Mucosa of descending colon (tissue), 3 donors: ENCODE measurements around the gene AGAP1. TPM values are rescaled to one million over a fixed set of nuclear protein-coding genes. Genes with fewer than 3 reads are reported as not detected.

ENCODE experiments used
- ATAC-seq: fragments of 200-7000 bp; cut with Tn5 transposase; one replicate; pipeline ENCODE4 v1.9.1; 2020; ENCODE audit warnings: mild to moderate bottlenecking, moderate library complexity
- DNase-seq, 3 donors: peaks; one replicate each; pipeline ENCODE4 v3.0.0-alpha.2; 2020
- H3K36me3 ChIP-seq: fragments of 200-600 bp; one replicate; pipeline ENCODE4 v1.8.0; 2021; ENCODE audit warnings: low read depth, mild to moderate bottlenecking
- H3K4me1 ChIP-seq: fragments of 200-600 bp; one replicate; pipeline ENCODE4 v1.8.0; 2021; ENCODE audit warnings: low read depth, mild to moderate bottlenecking
- H3K4me3 ChIP-seq: fragments of 200-600 bp; one replicate; pipeline ENCODE4 v1.8.0; 2021; ENCODE audit warnings: mild to moderate bottlenecking
- H3K9me3 ChIP-seq: fragments of 200-600 bp; one replicate; pipeline ENCODE4 v1.8.0; 2021; ENCODE audit warnings: mild to moderate bottlenecking
- CTCF ChIP-seq: fragments of 200-600 bp; IDR thresholded peaks from one replicate; pipeline ENCODE4 v1.8.0; 2022; ENCODE audit warnings: antibody characterized with exemption, mild to moderate bottlenecking
- intact Hi-C, 2 donors: fragments of 100-400 bp; cut with DNase I in 1 of 2; cut with micrococcal nuclease in 1 of 2; formaldehyde crosslinking; loops; one replicate each; pipeline versions ENCODE4 v1.11.0 to v1.11.1; 2022; cut with DNase I, micrococcal nuclease
- total RNA-seq, 3 donors: library from RNA; stranded (reverse); fragmentation: NEBNext Ultra II Directional in 2 of 3; extraction: Animal tissue kit (Norgen Biotek cat#: 25700) in 2 of 3; gene quantifications; one replicate each; pipeline versions ENCODE4 v1.2.1 to v1.2.4, GENCODE V29; 2021 to 2023
- donor health status: DM: no; HTN: no; CAD: no; lungs with moderate emphysema.
- donor health status: DM: no; HTN: no; CAD: no.
- donor health status: DM: no; HTN: yes; CAD: no.

The AGAP1 gene
- total RNA-seq, 3 donors from 2014 or later, result 68.1 to 112 (median 88.9) TPM

GRCh38 chr2:235486729-235487128 lies 7.1 kb upstream of the AGAP1 start:
- no peak overlapping the region for H3K4me3 ChIP-seq
- ATAC-seq (no peak), DNase-seq (no peak)
- intact Hi-C loops, result no loop called here
- H3K36me3 ChIP-seq, result no peaks in the 10 kb centered on the region
- TF ChIP-seq CTCF, result no peak
- H3K4me1 ChIP-seq, result no peaks in the 10 kb centered on the region
- no peaks in the 10 kb centered on the region for H3K9me3 ChIP-seq

- intact Hi-C loops, result no loop called here
- ATAC-seq, result no peak
- no peak overlapping the region for H3K4me3 ChIP-seq
Observed at GRCh38 chr2:235489897-235490296, 3.9 kb upstream of the AGAP1 start.

GRCh38 chr2:235492850-235493344 lies 946 bp upstream of the AGAP1 start:
- ATAC-seq (no peak), DNase-seq (peak in 1 of 3 donors; percentile 57)
- H3K36me3 ChIP-seq, result no peaks in the 10 kb centered on the region
- intact Hi-C loops, result no loop called here
- no peak for TF ChIP-seq CTCF
- H3K4me1 ChIP-seq, result peaks cover 7% of the 10 kb centered on the region
- no peaks in the 10 kb centered on the region for H3K9me3 ChIP-seq
- H3K4me3 ChIP-seq, result no peak overlapping the region

More at GRCh38 chr2:235489897-235490296, 3.9 kb upstream of the AGAP1 start:
- no peaks in the 10 kb centered on the region for H3K9me3 ChIP-seq
- H3K36me3 ChIP-seq, result no peaks in the 10 kb centered on the region
- no peak for DNase-seq
- TF ChIP-seq CTCF, result no peak
- no peaks in the 10 kb centered on the region for H3K4me1 ChIP-seq

- H3K9me3 ChIP-seq, result no peaks in the 10 kb centered on the region
- H3K36me3 ChIP-seq, result no peaks in the 10 kb centered on the region
- H3K4me3 ChIP-seq, result peak overlapping the region; percentile 44
- H3K4me1 ChIP-seq, result peaks cover 7% of the 10 kb centered on the region
- ATAC-seq (peak; percentile 44), DNase-seq (no peak)
- TF ChIP-seq CTCF, result no peak
- intact Hi-C loops, result no loop called here
Observed at GRCh38 chr2:235493402-235493774, 455 bp upstream of the AGAP1 start.

- no peak for TF ChIP-seq CTCF
- ATAC-seq, result peak; percentile 38
Observed at GRCh38 chr2:235494716-235495372, 1.0 kb downstream of the AGAP1 start.

More at GRCh38 chr2:235494716-235495372, 1.0 kb downstream of the AGAP1 start:
- intact Hi-C loops, result no loop called here
- peak overlapping the region; percentile 46 for H3K4me3 ChIP-seq
- no peaks in the 10 kb centered on the region for H3K9me3 ChIP-seq
- DNase-seq, result peak in 2 of 3 donors; percentile 65 to 68
- peaks cover 13% of the 10 kb centered on the region for H3K4me1 ChIP-seq
- H3K36me3 ChIP-seq, result no peaks in the 10 kb centered on the region
